ENCODE measurements around the gene PIGV.

DNA sequence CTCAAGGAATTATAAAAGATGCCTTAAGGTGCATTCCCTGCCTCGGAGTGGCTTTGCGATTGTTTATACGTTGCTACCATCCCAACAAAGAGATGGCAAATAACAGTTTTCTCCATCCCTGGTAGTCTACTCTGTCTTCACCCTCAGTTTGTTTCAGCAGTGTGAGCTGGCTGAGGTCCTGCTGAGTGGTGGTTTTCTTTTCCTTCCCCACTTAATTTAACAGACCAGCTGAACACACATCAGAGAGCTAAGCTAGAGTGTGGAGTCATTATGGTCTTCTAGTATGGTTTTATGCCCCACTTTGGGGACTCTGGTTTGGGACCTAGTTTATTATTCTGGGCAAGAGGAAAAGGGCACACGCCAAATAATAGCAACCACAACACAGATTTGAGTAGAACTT is 2.2 kb downstream of the PIGV start:
- no peak for TF ChIP-seq CTCF (IDR thresholded peaks at IDR 0.05)
- TF ChIP-seq POLR2A (IDR thresholded peaks at IDR 0.05), result no peak
- TF ChIP-seq EP300 (IDR thresholded peaks at IDR 0.05), result no peak

Data from ovary (tissue), 3 donors.